T1000 (cell line): ENCODE results near the gene DIS3L2.

Experiments
- DNase-seq: peaks from one replicate; lab custom pipeline; 2025; ENCODE audit warnings: mixed read lengths; lab: John Stamatoyannopoulos, UW

DIS3L2 gene

DNA sequence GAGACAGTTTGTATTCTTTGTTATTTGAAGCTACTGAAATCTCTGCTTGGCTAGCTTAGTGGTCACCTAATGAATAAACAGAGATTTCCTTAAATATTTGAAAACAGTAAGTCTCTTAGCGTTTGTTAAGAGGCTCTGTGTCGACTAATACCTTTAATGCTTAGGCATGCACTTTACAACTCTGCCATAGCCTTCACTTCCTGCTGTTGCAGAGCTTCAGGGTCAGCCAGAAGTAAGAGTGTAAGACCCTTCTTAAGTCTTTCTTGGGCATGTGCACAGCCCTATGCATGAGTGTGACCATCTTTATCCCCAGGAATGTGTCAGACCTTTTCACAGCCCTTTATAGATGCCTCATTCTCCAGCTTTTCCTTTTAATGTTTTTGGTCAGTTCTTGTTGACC, 221.8 kb downstream of the DIS3L2 start:
- DNase-seq: no peak

DNA sequence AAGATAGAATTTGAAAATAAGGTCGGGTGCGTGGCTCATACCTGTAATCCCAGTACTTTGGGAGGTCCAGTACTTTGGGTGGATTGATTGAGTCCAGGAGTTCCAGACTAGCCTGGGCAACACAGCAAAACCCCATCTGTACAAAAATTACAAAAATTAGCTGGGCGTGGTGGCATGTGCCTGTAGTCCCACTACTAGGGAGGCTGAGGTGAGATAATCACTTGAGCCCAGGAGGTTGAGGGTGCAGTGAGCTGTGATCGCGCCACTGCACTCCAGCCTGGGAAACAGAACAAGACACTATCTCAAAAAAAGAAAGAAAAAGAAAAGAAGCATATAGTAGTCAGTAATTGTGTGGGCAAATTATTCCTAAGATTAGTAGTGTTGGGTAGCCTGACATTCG, 222.8 kb downstream of the DIS3L2 start:
- DNase-seq: no peak

DNA sequence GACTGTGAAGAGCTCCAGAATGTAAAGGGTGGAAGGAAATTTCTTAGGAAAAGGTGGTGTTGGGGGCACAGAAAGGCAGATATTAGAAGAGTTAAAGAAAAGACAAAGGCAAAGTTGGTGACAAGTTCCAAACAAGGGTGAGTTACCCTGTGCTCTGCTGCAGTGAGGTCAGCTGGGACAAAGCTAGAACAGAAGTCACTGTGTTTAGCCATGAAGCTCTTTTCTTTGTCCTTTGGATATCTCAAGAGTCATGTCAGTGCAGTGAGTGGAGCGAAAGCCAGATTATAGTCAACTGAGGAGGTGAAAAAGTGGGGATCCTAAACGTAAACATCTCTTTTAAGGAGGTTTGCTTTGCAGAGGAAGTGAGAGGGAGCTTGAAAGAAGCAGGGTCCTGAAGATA, 229.3 kb downstream of the DIS3L2 start:
- DNase-seq: no peak

DNA sequence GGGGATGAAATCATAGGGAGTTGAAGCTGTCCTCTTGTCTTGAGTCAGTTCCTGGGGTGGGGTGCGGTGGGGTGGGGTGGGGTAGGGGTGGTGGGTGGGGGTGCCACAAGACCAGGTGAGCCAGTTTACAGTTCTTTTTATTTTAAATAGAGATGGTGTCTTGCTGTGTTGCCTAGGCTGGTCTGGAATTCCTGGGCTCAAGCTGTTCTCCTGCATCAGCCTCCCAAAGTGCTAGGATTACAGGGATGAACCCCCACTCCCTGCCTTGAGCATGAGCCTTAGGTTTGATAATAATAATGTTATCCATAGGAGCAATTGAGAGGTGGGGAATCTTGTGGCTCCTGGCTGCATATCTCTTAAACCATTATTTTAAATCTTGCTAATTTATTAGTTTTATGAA, 234.0 kb downstream of the DIS3L2 start:
- no peak for DNase-seq

DNA sequence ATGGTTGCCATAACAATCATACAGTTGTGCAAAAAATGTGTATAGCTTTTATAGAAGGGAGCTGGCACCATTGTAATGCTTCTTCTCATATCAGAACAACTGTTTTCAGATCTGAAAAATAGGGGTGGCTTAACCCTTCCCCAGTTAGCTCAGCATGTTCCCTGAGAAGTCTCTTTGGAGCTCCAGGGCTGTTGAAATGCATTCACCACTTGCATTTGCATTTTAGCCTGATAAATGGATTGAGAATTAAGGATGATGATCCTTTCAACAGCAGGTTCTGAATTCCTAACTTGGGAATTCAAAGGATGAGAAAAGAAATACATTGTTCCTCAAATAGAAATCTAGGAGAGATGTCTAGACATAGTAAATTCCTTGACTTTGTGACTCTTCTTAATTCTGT, 235.3 kb downstream of the DIS3L2 start:
- no peak for DNase-seq

DNA sequence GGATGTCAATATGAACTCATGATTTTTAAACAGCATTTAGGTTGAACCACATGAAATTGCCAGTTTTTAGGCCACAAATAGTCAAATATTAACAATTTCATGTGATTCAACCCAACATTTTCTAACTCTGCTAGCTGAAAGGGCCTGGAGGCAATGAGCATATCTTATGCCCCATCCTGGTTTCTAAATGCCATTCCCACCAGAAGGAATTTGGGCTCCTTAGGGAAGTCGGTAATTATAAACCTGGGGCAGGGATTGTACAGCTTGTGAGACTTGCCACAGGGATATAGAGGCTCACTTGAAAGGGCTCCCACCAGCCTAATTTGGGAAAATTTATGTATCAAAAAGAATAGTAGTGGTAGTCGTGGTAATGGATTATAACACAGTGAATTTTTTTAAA, 238.7 kb downstream of the DIS3L2 start:
- DNase-seq: no peak

DNA sequence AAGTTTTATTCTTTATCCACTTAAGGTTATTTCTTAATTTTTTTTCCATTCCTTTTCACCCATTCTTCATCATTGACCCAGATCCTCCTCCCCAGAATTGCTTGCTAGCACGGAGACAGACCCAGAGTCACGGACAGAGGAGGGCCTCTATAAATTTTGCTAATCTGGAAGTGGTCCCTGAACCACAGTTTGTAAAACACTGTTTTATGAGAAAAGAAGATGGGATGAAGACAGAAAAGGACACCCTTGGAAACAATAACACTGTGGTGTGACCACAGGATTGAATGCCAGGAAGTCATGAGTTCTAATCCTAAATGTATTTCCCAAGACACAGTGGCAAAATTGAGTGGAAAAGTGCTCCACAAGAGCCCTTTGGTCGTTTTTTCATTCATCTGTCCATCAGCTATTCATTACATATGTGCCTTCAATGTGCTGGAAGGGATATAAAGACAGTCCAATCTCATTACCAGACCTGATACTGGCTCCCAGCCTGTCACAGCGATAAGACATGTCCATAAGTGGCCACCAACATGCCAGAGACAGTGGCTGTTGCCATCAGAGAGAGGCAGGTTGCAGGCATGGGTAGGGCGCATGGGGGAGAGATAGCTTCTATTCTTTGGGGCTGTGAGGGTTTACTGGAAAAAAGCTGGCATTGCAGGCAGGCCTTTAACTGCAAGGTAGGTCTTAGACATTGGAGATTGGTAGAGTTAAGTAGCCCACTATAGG, 241.8 kb downstream of the DIS3L2 start:
- no peak for DNase-seq

DNA sequence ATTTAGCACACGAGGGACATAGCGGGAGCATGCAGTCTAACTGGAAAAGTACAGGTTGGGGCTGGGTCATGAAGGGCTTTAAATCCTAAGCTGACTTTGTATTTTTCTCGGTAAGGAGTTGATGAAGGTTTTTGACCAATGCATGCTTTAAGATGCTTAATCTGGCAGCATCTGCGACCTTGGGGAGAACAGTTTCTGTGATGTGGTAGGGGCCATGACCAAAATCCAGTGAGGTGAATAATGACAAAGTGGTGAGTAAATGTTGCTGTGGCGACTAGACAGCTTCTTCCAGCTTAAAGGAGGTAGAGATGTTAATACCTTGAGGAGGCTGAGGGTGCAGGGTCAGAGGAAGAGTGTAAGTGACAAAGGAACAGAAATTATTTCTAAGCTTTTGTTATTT, 242.4 kb downstream of the DIS3L2 start:
- no peak for DNase-seq

DNA sequence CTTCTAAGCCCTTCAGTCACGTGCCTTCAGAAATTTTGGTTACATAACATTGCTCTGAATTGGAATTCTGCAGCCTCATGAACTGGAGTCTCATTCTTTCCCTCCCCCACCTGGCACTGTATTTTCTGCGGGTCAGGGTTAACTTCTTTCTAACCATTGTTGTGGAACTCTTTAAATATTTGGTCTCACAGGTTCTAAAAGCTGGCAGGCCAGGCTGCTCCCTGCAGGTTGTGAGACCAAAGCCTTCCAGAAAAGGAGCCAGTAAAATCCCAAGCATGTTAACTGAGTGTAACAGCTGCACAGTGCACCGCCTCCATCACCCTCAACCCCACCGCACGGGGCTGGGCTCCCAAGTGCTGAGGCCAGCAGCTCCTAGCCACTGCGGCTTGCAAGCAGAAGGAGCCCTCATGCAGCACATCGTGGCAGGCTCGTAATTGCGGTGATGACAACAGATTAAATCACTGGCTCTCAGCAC, 243.0 kb downstream of the DIS3L2 start:
- no peak for DNase-seq

DNA sequence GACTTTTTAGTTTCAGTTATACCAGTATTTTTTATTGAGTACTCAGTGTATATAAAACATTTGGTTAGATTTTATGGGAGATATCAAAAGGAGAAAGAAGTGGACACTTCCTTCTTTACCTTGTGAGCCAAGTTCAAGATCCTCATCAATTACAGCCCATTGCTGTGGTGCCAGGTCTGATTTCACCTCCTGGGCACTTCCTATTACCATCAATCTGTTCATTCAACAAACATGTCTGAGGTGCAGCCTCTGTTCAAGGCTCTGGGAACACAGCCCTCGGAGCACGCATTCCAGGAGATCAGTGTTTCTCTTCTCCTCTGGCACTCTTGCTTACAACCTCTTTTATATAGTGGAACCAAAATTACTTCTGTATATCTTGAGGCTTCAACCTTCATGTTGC, 245.7 kb downstream of the DIS3L2 start:
- DNase-seq: no peak

DNA sequence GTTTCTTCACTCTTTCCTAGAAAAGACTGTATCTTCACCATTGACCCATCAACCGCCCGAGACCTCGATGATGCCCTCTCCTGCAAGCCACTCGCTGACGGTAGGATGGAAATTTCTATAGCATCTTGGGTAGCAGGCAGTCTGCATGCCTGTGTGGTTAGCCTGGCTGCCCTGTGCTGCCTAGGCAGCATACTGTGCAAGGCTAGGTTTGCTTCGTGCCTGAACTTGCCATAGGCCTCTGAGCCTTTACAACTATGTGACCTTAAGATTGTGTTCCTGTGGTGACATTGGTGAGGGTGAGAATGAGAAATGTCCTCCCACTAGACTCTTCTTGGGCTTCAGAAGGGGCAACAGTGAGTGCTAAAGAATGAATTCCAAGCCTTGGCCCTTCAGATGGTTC, 248.8 kb downstream of the DIS3L2 start:
- DNase-seq: no peak

DNA sequence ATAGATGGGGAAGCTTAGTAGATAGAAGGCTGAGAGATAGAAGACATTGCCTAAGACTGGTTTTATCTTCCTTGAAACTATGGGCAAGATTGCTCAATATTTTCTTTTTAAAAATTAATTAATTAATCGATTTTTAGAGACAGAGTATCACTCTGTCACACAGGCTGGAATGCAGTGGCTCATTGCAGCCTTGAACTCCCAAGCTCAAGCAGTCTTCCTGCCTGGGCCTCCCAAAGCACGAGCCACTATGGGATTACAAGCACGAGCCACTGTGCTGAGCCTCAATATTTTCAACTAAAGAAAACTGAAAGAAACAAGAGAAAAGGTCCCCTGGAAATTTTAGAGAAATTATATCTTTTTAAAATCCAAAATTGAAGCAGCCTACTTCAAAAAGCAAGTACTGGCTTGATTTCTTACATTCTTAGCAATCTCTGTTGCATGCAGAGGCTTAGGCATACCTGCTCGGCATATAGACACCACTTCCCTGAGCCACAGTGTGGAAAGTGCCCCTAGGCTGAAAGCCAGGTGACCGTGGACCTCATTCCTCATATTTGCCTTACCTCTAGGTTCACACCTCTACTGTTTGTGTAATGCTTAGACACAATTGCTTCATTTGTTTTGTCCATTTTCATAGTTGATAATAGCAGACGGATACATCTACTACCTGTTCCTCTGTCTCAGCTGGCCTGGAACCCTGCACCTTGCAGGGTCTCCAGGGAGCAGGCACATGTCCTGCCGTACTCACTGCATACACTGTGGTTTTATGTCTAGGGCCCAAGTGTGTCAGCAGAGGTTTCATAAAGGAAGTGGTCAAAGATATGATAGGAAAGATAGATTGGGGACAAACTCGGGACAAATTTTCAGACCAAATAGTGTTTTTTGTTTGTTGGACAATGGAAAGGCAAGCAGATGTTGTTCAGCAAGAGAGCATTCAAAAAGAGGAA, 250.5 kb downstream of the DIS3L2 start:
- no peak for DNase-seq

DNA sequence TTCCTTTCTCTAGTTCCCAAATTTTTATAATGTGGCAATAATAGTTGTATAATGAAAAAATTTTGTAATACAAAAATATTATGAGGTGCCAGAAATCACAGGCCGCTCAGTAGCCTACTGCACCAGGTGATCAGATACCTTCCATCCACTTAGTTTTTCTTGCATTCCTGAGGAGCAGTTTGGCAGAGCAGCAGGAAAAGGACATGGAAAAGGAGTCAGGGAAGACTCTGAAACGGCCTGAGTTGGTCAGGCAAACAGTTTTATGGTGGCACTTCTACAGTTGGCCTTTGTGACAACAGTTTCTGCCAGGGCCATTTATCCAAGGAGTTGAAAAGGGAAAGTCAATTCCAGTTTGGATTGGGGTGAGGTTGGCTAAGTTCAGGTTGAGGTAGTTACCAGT, 251.7 kb downstream of the DIS3L2 start:
- DNase-seq: no peak

DNA sequence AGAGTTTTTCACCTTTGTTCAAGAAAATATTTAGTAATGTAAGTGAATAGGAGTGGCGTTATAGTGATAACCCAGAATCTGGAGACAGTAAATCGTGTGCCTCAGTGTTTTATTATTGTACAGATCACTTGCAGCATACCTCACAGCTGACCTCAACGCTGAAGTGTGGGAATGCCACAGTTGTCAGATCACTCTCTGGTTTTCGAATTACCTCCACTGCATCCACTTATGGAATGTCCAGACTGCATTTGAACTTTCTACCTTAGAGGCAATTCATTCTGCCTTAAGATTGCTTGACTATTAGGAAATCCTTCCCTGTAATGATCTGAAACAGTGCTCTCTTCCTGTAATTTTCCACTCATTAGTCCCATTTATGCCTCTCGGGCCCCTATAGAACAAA, 252.5 kb downstream of the DIS3L2 start:
- no peak for DNase-seq

DNA sequence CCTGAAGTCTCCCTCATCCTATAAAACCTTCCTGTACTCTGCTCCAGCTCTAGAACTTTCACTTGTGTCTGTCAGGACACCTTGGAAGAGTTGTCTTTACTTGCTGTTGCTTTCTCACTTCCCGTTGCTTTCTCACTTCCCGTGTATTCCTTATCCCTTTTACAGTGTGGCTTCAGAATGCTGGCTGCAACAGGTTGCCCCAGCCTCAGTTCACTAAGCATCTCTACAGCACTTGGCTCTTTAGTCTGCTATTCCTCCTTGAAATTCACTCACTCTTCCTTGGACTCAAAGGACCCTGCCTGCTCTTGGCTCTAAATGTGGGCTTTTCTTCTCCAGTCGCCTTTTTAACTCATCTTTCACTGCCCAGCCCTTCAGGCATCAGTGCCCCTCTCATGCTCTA, 254.5 kb downstream of the DIS3L2 start:
- no peak for DNase-seq

DNA sequence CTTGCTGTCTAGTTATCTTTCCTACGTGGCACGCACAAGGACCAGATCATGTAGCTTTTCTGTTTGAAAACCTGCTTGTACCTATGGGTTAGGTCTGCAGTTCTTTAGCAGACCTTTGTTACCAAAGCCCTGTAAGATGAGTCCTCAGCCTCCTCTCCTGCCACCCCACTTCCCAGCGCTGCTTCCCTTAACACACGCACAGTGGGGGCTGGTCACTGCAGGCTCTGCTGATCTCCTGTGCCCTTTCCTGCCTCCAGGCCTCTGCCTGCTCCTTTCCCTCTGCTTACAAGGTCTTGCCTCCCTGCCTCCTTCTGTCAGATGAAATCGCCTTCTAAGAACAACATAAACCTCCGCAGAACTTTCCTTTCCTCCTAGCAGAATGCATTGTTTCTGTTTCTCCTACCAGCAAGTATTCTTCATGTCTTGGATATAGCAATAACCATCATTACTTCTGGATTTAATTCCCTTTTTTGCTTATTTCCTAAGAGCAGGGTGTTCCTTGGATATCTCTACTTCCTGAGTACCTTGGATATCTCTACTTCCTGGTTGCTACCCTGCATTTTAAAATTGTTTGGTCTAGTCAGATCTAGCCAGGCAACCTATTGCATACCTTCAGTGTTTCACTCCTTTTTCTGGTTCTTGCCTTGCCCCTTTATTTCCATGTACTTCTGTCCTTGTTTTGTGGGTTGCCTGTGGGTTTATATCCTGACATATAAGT, 257.4 kb downstream of the DIS3L2 start:
- DNase-seq: no peak

DNA sequence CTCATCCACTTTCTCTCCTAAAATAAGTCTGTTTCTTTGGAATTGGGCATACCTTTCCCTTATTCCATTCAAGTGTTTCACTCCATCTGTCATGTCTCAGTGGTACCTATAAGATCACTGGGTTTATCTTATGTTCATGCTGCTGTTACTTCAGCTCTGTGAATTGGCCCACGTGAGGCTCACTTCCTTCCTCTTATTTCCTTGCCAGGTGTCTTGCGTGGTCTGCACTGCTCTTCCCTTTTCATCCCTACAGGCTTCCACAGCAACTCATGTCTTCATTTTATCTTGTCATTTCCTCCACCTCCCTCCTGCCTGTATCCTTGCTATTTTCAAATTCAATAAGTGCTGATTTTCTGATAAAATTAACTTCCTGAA, 258.0 kb downstream of the DIS3L2 start:
- DNase-seq: no peak

DNA sequence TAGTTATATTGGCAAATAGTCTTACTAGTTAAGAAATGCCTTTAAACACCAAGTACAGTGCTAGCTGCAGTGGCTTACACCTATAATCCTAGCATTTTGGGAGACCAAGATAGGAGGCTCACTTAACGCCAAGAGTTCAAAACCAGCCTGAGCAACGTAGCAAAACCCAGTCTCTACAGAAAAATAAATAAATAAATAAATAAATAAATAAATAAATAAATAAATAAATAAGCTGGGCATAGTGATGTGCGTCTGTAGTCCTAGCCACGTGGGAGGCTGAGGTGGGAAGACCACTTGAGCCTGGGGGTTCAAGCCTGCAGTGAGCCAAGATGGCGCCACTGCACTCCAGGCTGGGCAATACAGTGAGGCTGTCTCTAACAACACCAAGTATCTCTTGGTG, 258.4 kb downstream of the DIS3L2 start:
- no peak for DNase-seq

DNA sequence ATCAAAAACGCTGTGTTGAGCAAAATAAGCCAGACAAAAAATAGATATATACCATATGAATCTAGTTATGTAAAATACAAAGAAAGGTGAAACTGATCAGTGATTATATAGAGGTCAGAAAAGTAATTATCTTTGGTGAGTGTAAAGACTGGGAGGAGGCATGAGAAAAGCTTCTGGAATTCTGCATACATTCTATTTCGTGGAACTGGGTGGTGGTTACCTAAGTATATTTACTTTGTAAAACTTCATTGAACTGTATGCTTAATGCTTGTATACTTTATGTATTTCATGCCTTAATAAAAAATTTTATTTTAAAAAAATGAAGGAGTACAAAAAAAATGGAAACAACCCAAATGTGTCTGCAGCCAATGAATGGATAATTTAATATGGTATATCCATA, 263.9 kb downstream of the DIS3L2 start:
- no peak for DNase-seq

DNA sequence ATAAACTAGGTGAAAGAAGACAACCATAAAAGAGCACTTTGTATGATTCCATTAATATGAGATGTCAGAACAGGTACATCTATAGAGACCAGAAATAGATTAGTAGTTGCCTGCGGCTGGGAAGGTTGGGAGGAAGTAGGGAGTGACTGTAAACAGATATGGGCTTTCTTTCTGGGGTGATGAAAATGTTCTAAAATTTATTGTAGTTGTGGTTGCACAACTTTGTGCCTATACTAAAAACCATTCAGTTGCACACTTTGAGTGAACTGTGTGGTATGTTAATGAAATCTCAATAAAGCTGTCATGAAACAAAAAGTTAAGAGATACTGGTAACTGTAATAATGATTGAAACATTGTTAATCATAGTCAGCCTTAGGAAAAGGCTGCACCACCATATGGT, 264.4 kb downstream of the DIS3L2 start:
- no peak for DNase-seq

DNA sequence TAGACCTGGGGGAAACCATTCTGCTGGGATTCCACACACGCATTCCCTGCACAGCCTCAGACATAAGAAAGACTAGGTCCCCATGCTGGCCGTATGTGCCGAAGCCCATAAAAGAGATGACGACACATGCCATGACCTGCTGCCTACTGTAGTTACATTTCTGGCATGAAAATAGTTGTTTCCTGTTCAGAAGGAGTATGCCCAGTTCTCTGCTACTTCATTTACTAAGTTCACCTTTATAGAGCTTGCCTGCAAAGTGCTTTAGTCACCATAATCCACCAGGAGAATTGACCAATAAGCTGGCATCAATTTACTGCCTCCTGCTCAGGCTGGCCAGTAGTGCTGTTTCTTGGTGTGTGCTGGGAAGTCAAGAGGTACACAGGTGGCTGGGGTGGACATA, 266.8 kb downstream of the DIS3L2 start:
- DNase-seq: no peak

DNA sequence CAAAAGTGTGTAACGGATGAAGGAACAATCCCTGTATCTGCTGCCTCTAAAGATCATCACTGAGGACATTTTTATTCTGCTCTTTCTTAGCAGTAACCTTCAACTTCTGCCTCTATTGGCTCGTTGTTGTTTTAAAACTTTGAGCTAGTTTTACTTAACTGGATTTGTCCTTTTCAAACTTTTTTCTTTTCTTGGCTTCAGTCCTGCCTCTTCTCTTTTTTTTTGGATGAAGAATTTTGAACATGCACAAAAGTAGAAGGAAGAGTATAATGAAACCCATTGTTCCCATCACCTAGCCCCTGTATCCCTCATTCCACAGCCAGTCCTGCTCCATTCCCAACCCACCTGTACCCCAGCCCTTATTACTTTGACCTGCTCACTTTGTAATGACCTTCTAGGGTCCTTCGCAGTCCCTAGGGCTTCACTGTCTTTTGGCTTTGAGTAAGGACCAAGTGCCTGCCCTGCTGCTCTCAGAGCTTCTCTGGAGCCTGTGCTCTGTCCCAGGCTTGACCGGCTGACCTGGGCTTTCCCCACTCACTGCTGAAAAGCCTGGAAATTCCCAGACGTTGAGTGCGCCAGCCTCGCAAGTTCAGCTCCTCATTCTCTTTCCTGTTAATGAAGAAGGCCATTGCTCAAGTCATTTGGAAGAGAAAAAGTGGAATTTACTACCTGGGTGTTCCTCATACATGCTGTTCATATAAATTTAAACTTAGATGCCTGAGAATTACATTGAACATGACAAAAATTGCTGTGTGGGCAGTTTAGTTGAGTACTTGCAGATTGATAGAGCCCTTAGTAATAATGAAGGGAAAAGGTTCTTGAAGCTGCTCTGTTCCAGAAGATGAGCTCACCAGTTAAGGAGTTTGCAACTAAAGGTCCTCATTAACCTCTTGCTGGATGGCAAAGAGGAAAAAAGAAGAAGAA, 267.7 kb downstream of the DIS3L2 start:
- DNase-seq: no peak
